ENCODE results near the gene FRMPD1. TPM values are rescaled to one million over a fixed set of nuclear protein-coding genes. Genes with fewer than 3 reads are reported as not detected.

Gene FRMPD1
- polyA plus RNA-seq, 6 donors from 2014 or later: not detected

DNA sequence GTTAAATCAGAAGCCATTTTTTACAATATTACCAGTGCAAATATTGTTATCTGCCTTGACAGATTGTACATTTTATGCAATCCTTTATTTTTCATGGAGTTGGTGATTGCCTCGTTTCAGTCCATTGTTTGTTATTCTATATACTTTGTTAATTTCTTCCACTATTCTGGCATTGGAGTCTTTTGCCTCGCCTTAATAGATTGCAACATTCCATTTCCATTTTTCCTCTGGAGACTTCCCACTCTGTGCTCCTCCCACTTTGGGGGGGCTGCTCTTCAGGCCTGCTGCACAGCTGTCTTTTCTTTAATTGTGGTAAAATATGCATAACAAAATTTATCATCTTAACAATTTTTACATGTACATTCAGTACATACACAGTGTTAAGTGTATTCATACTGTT is 145.5 kb downstream of the FRMPD1 start:
- ATAC-seq (ENCODE audit: low read depth in 2 of 2): no peak

More for the DNA sequence above, 145.5 kb downstream of the FRMPD1 start:
- Mint-ChIP-seq H3K4me3 (peak overlapping the region in 1 of 8 donors; percentile 13), H3K36me3 (no peaks in the 10 kb centered on the region), H3K27ac (no peak overlapping the region), H3K27me3 (peaks cover 0 to 4% (median 2%) of the 10 kb centered on the region in 3 donors), H3K9me3 (peaks cover 0 to under 1% (median 0%) of the 10 kb centered on the region in 7 donors), H3K4me1 (peaks cover 7 to 18% (median 13%) of the 10 kb centered on the region in 3 donors)
- DNase-seq: no peak

Other genes with a start within 250 kb of the FRMPD1 start
- 100 to 1,000 TPM in 5 of 6 donors, 10 to 100 TPM in 1; 90.5 to 185 (median 126) TPM for gene GRHPR, start 228.3 kb upstream of the FRMPD1 start, polyA plus RNA-seq (ENCODE audit: low read depth in 6 of 6)
- 1 to 10 TPM; 1.1 to 2.8 (median 1.8) TPM for gene ZBTB5, start 185.5 kb upstream of the FRMPD1 start, polyA plus RNA-seq (ENCODE audit: low read depth in 6 of 6)
- 10 to 100 TPM in 3 of 6 donors, 1 to 10 TPM in 3; 5.5 to 15.8 (median 10.4) TPM for gene POLR1E, start 165.0 kb upstream of the FRMPD1 start, polyA plus RNA-seq (ENCODE audit: low read depth in 6 of 6)
- gene FBXO10, start 74.6 kb upstream of the FRMPD1 start, polyA plus RNA-seq (ENCODE audit: low read depth in 6 of 6): 1 to 10 TPM; 2.7 to 7.8 (median 7.5) TPM
- 100 to 1,000 TPM; 127 to 214 (median 179) TPM for gene TOMM5, start 58.4 kb upstream of the FRMPD1 start, polyA plus RNA-seq (ENCODE audit: low read depth in 6 of 6)
- gene TRMT10B, start 102.9 kb downstream of the FRMPD1 start, polyA plus RNA-seq (ENCODE audit: low read depth in 6 of 6): 10 to 100 TPM; 13.3 to 21.6 (median 17.1) TPM
- 10 to 100 TPM; 28.9 to 39.5 (median 33.1) TPM for gene EXOSC3, start 134.1 kb downstream of the FRMPD1 start, polyA plus RNA-seq (ENCODE audit: low read depth in 6 of 6)
- gene DCAF10, start 149.8 kb downstream of the FRMPD1 start, polyA plus RNA-seq (ENCODE audit: low read depth in 6 of 6): 10 to 100 TPM; 22.9 to 33.1 (median 28.1) TPM

Measured in naive B cell (primary cell).